SU-DHL-6 (cell line): ENCODE results near the gene CCDC107.

ENCODE experiments used
- H2AFZ ChIP-seq: fragments of 200-600 bp; sonication (generic); 2 replicates; pipeline ENCODE4 v1.6.1; 2014; ENCODE audit warnings: low read depth, mild to moderate bottlenecking, moderate library complexity, mixed read lengths, antibody characterized with exemption, low read length; ENCODE audit not compliant: severe bottlenecking
- H3F3A ChIP-seq: fragments of 200-600 bp; shearing (Covaris generic); 2 replicates; pipeline ENCODE4 v1.6.0; 2016; ENCODE audit warnings: antibody characterized with exemption, mild to moderate bottlenecking; ENCODE audit not compliant: insufficient read depth
- H3K27ac ChIP-seq: fragments of 200-600 bp; sonication (generic); 2 replicates; pipeline ENCODE4 v1.5.1; 2016; ENCODE audit warnings: low read depth, mild to moderate bottlenecking, low read length, moderate library complexity, mixed read lengths
- H3K27me3 ChIP-seq: fragments of 200-600 bp; sonication (generic), shearing (Covaris generic); 2 replicates; pipeline ENCODE4 v1.6.0; 2014; ENCODE audit warnings: mild to moderate bottlenecking, low read length
- H3K36me3 ChIP-seq: fragments of 200-600 bp; sonication (generic); 2 replicates; pipeline ENCODE4 v1.6.1; 2014; ENCODE audit warnings: mild to moderate bottlenecking, low read length, mixed read lengths
- H3K4me2 ChIP-seq: fragments of 300-600, 200-600 bp; shearing (Covaris generic), sonication (generic); 2 replicates; pipeline ENCODE4 v1.6.0; 2014; ENCODE audit warnings: low read length, low read depth, mild to moderate bottlenecking; ENCODE audit not compliant: poor library complexity, severe bottlenecking
- H3K4me3 ChIP-seq: fragments of 200-600 bp; sonication (generic); 2 replicates; pipeline ENCODE4 v1.5.1; 2014; ENCODE audit warnings: antibody characterized with exemption, low read length, mild to moderate bottlenecking, mixed read lengths; ENCODE audit not compliant: insufficient read depth, poor library complexity, severe bottlenecking
- H3K79me2 ChIP-seq: fragments of 200-600 bp; sonication (generic); 2 replicates; pipeline ENCODE4 v1.6.1; 2014; ENCODE audit warnings: mild to moderate bottlenecking, low read length, moderate library complexity; ENCODE audit not compliant: insufficient read depth
- H3K9ac ChIP-seq: fragments of 200-600 bp; sonication (generic); 2 replicates; pipeline ENCODE4 v1.7.0; 2014; ENCODE audit warnings: mild to moderate bottlenecking, low read length
- H3K9me2 ChIP-seq: fragments of 200-600 bp; sonication (generic); replicated peaks from 2 replicates; pipeline ENCODE4 v1.6.1; 2014; ENCODE audit warnings: low read length; ENCODE audit not compliant: insufficient read depth
- H3K9me3 ChIP-seq: fragments of 200-600 bp; sonication (generic); 2 replicates; pipeline ENCODE4 v1.6.1; 2014; ENCODE audit warnings: low read length, mixed read lengths; ENCODE audit not compliant: insufficient read depth
- H4K20me1 ChIP-seq: fragments of 200-600 bp; sonication (generic); 2 replicates; pipeline ENCODE4 v1.6.1; 2014; ENCODE audit warnings: low read depth, mild to moderate bottlenecking, antibody characterized with exemption, low read length, moderate library complexity, mixed read lengths
- CTCF ChIP-seq: fragments of 200-600 bp; sonication (generic); IDR thresholded peaks from one replicate; pipeline ENCODE4 v1.5.1; 2017; ENCODE audit warnings: antibody characterized with exemption, mild to moderate bottlenecking, low read length, moderate library complexity; ENCODE audit not compliant: insufficient read depth, poor library complexity, severe bottlenecking
- EZH2phosphoT487 ChIP-seq: fragments of 200-600 bp; sonication (generic), shearing (Covaris generic); conservative IDR thresholded peaks from 2 replicates; pipeline ENCODE4 v1.6.1; 2018; ENCODE audit warnings: mild to moderate bottlenecking, antibody characterized with exemption, low read length, moderate library complexity, mixed read lengths

Gene CCDC107

GRCh38 chr9:35616681-35617459, 41.2 kb upstream of the CCDC107 start:
- H3K4me3 ChIP-seq, result peak overlapping the region; percentile 25

GRCh38 chr9:35617548-35617947, 40.5 kb upstream of the CCDC107 start:
- Histone ChIP-seq H4K20me1 (no peaks in the 10 kb centered on the region), H3K4me2 (peak overlapping the region; percentile 63), H3K4me3 (peak overlapping the region; percentile 25), H2AFZ (peak overlapping the region; percentile 22), H3K79me2 (no peaks in the 10 kb centered on the region), H3K9me2 (no peaks in the 10 kb centered on the region), H3K9ac (peak overlapping the region; percentile 54), H3K9me3 (no peaks in the 10 kb centered on the region), H3K27ac (peak overlapping the region; percentile 94), H3K36me3 (no peaks in the 10 kb centered on the region), H3K27me3 (no peaks in the 10 kb centered on the region), H3F3A (peaks cover 54% of the 10 kb centered on the region)
- TF ChIP-seq EZH2phosphoT487, result no peak
- no peak for TF ChIP-seq CTCF

More at GRCh38 chr9:35616681-35617459, 41.2 kb upstream of the CCDC107 start:
- H3K79me2 ChIP-seq, result no peaks in the 10 kb centered on the region
- peak overlapping the region; percentile 63 for H3K4me2 ChIP-seq
- peak overlapping the region; percentile 22 for H2AFZ ChIP-seq
- no peaks in the 10 kb centered on the region for H4K20me1 ChIP-seq
- H3K27ac ChIP-seq, result peak overlapping the region; percentile 94
- H3F3A ChIP-seq, result peaks cover 51% of the 10 kb centered on the region
- no peaks in the 10 kb centered on the region for H3K9me3 ChIP-seq
- H3K27me3 ChIP-seq, result no peaks in the 10 kb centered on the region
- no peaks in the 10 kb centered on the region for H3K9me2 ChIP-seq
- TF ChIP-seq EZH2phosphoT487 (no peak), CTCF (no peak)
- peak overlapping the region; percentile 54 for H3K9ac ChIP-seq
- no peaks in the 10 kb centered on the region for H3K36me3 ChIP-seq

- peak within 1 kb of the TSS; percentile 94 for H3K27ac ChIP-seq
- H3F3A ChIP-seq, result peaks cover 52% of the 10 kb centered on the region
- peak within 1 kb of the TSS; percentile 54 for H3K9ac ChIP-seq
- no peaks in the 10 kb centered on the region for H3K9me3 ChIP-seq
- H3K36me3 ChIP-seq, result no peaks in the 10 kb centered on the region
- no peaks in the 10 kb centered on the region for H4K20me1 ChIP-seq
- H3K9me2 ChIP-seq, result no peaks in the 10 kb centered on the region
- peak within 1 kb of the TSS; percentile 25 for H3K4me3 ChIP-seq
- H3K4me2 ChIP-seq, result peak within 1 kb of the TSS; percentile 63
- TF ChIP-seq EZH2phosphoT487, result no peak
- TF ChIP-seq CTCF, result no peak
- H3K27me3 ChIP-seq, result no peaks in the 10 kb centered on the region
- H3K79me2 ChIP-seq, result no peaks in the 10 kb centered on the region
- H2AFZ ChIP-seq, result peak within 1 kb of the TSS; percentile 22
These were observed 39.8 kb upstream of the CCDC107 start, which contains the start of gene CD72 for GRCh38 chr9:35618325-35618727. CD72 (minus strand) TSS chr9:35618413; CDS start chr9:35618303, 110 bp downstream.
